Sigmoid colon (tissue), 4 donors: ENCODE measurements around the gene POTEI.
"Not testable (repeated sequence)": the region's sequence is repeated elsewhere in the genome, so short reads cannot be mapped to it uniquely, and the experiment has no call there.

Source experiments
- CTCF ChIP-seq, 4 experiments: fragments of 450-650 bp in 3 of 4; fragments of 200-600 bp in 1 of 4; IDR thresholded peaks; one replicate each; pipeline ENCODE4 v1.5.1; 2016 to 2019; ENCODE audit warnings: antibody characterized with exemption in 4 of 4, mild to moderate bottlenecking in 3 of 4, moderate library complexity in 2 of 4
- EP300 ChIP-seq, 4 donors: sonication (generic); formaldehyde crosslinking; IDR thresholded peaks; one replicate each; pipeline ENCODE4 v1.6.1; 2017; ENCODE audit warnings: antibody characterized with exemption in 4 of 4
- POLR2A ChIP-seq, 2 donors: fragments of 450-650 bp; IDR thresholded peaks; one replicate each; pipeline ENCODE4 v1.6.1; 2016; ENCODE audit warnings: antibody characterized with exemption in 2 of 2, mild to moderate bottlenecking in 2 of 2, moderate library complexity in 2 of 2
- POLR2AphosphoS5 ChIP-seq, 4 donors: sonication (generic); formaldehyde crosslinking; IDR thresholded peaks; one replicate each; pipeline ENCODE4 v1.6.1; 2017; ENCODE audit warnings: antibody characterized with exemption in 4 of 4

GRCh38 chr2:130530212-130530611 is 21.1 kb upstream of the POTEI start:
- not testable (repeated sequence) for TF ChIP-seq POLR2A, CTCF, POLR2AphosphoS5, EP300 (IDR thresholded peaks at IDR 0.05)
